22Rv1 (cell line): ENCODE results near the gene TMEM109.
A peak's percentile ranks its signal among the peaks of the same experiment; 100 is the strongest.

Source experiments
- H3K27ac ChIP-seq: fragments of 450-650 bp; 2 replicates; pipeline ENCODE4 v1.5.1; 2017
- CTCF ChIP-seq: fragments of 450-650 bp; IDR thresholded peaks from 2 replicates; pipeline ENCODE4 v1.5.1; 2017; ENCODE audit warnings: mild to moderate bottlenecking
- ZFX ChIP-seq: fragments of 450-650 bp; IDR thresholded peaks from 2 replicates; pipeline ENCODE4 v1.6.1; 2017; ENCODE audit warnings: antibody characterized with exemption, borderline replicate concordance

Gene TMEM109

GRCh38 chr11:60966890-60967289 is 52.9 kb downstream of the TMEM109 start:
- TF ChIP-seq CTCF (no peak), ZFX (no peak)
- H3K27ac ChIP-seq = no peak overlapping the region

GRCh38 chr11:60968223-60968622 is 54.3 kb downstream of the TMEM109 start:
- no peak overlapping the region for H3K27ac ChIP-seq
- TF ChIP-seq CTCF (no peak), ZFX (no peak)

- H3K27ac ChIP-seq = no peak overlapping the region
- TF ChIP-seq CTCF (peak; percentile 96), ZFX (no peak)
Measured at GRCh38 chr11:60970369-60970774, 56.4 kb downstream of the TMEM109 start.

- TF ChIP-seq ZFX (no peak), CTCF (no peak)
- no peak overlapping the region for H3K27ac ChIP-seq
Measured at GRCh38 chr11:60970890-60971289, 56.9 kb downstream of the TMEM109 start.

- H3K27ac ChIP-seq = no peak within 1 kb of the TSS
- no peak for TF ChIP-seq ZFX
- TF ChIP-seq CTCF = no peak
Measured at GRCh38 chr11:60971520-60971919, 57.6 kb downstream of the TMEM109 start, which contains the start of gene CD6. Gene CD6, plus strand, starts transcription at chr11:60971680. Its CDS starts 186 bp downstream, at chr11:60971866.

GRCh38 chr11:60972182-60973030 is 58.4 kb downstream of the TMEM109 start:
- no peak for TF ChIP-seq CTCF
- no peak for TF ChIP-seq ZFX
- no peak overlapping the region for H3K27ac ChIP-seq
